Measurements from ENCODE around the gene HHEX.

The HHEX gene

GRCh38 chr10:92693534-92693893, 3.8 kb downstream of the HHEX start:
- TF ChIP-seq CTCF (IDR thresholded peaks at IDR 0.05), result no peak
- Histone ChIP-seq H3K9me3 (no peaks in the 10 kb centered on the region), H3K4me1 (ENCODE audit: control insufficient read depth in 1 of 2, insufficient read depth in 1 of 2, low read depth in 1 of 2, low read length in 1 of 2) (peaks cover 50 to 55% of the 10 kb centered on the region in 2 experiments), H3K36me3 (peaks cover 40% of the 10 kb centered on the region), H3K4me3 (ENCODE audit: low read depth in 1 of 2, low read length in 1 of 2) (peak overlapping the region in 1 of 2 experiments; percentile 100), H3K27ac (no peak overlapping the region), H3K27me3 (peaks cover 1% of the 10 kb centered on the region)

- peaks cover 40% of the 10 kb centered on the region for H3K36me3 ChIP-seq
- H3K4me3 ChIP-seq (ENCODE audit: low read depth in 1 of 2, low read length in 1 of 2), result no peak overlapping the region
- peaks cover 50 to 58% of the 10 kb centered on the region in 2 experiments for H3K4me1 ChIP-seq (ENCODE audit: control insufficient read depth in 1 of 2, insufficient read depth in 1 of 2, low read depth in 1 of 2, low read length in 1 of 2)
- peaks cover 21% of the 10 kb centered on the region for H3K27me3 ChIP-seq
- TF ChIP-seq CTCF (IDR thresholded peaks at IDR 0.05), result no peak
- no peaks in the 10 kb centered on the region for H3K9me3 ChIP-seq
- no peak overlapping the region for H3K27ac ChIP-seq
These were observed 6.2 kb downstream of the HHEX start for GRCh38 chr10:92695679-92696605.

- Histone ChIP-seq H3K27me3 (peaks cover 26% of the 10 kb centered on the region), H3K36me3 (peaks cover 40% of the 10 kb centered on the region), H3K9me3 (no peaks in the 10 kb centered on the region), H3K4me1 (ENCODE audit: control insufficient read depth in 1 of 2, insufficient read depth in 1 of 2, low read depth in 1 of 2, low read length in 1 of 2) (peaks cover 42 to 56% of the 10 kb centered on the region in 2 experiments), H3K27ac (peak overlapping the region; percentile 41), H3K4me3 (ENCODE audit: low read depth in 1 of 2, low read length in 1 of 2) (no peak overlapping the region)
- no peak for TF ChIP-seq CTCF (IDR thresholded peaks at IDR 0.05)
These were observed 7.0 kb downstream of the HHEX start for GRCh38 chr10:92696606-92697383.

- Histone ChIP-seq H3K4me1 (ENCODE audit: control insufficient read depth in 1 of 2, insufficient read depth in 1 of 2, low read depth in 1 of 2, low read length in 1 of 2) (peaks cover 35 to 49% of the 10 kb centered on the region in 2 experiments), H3K9me3 (no peaks in the 10 kb centered on the region), H3K27me3 (peaks cover 26% of the 10 kb centered on the region), H3K4me3 (ENCODE audit: low read depth in 1 of 2, low read length in 1 of 2) (no peak overlapping the region), H3K27ac (peak overlapping the region; percentile 41), H3K36me3 (peaks cover 34% of the 10 kb centered on the region)
- no peak for TF ChIP-seq CTCF (IDR thresholded peaks at IDR 0.05)
These were observed 8.1 kb downstream of the HHEX start for GRCh38 chr10:92697663-92698511.

- Histone ChIP-seq H3K36me3 (peaks cover 22% of the 10 kb centered on the region), H3K4me3 (ENCODE audit: low read depth in 1 of 2, low read length in 1 of 2) (peak overlapping the region; percentile 46 to 61), H3K27ac (no peak overlapping the region), H3K4me1 (ENCODE audit: control insufficient read depth in 1 of 2, insufficient read depth in 1 of 2, low read depth in 1 of 2, low read length in 1 of 2) (peaks cover 22 to 37% of the 10 kb centered on the region in 2 experiments), H3K27me3 (peaks cover 26% of the 10 kb centered on the region), H3K9me3 (no peaks in the 10 kb centered on the region)
- no peak for TF ChIP-seq CTCF (IDR thresholded peaks at IDR 0.05)
These were observed 9.4 kb downstream of the HHEX start for GRCh38 chr10:92699193-92699517.
